ENCODE data around the gene GPR101. TPM values are rescaled to one million over a fixed set of nuclear protein-coding genes. Genes with fewer than 3 reads are reported as not detected.

The GPR101 gene
- total RNA-seq, 1 donor from 2014 or later = not detected

GRCh38 chrX:137031517-137032340 lies 2.1 kb downstream of the GPR101 start:
- Histone ChIP-seq H3K27me3 (ENCODE audit: insufficient read depth, low read length) (peaks cover 27% of the 10 kb centered on the region), H3K9ac (ENCODE audit: low read length) (peak overlapping the region; percentile 37), H3K4me2 (ENCODE audit: low read length) (peak overlapping the region; percentile 93), H2AFZ (ENCODE audit: low read depth, low read length) (peak overlapping the region; percentile 69), H3K9me3 (ENCODE audit: insufficient read depth, low read depth, low read length) (no peaks in the 10 kb centered on the region), H3K79me2 (ENCODE audit: insufficient read depth, low read length) (no peaks in the 10 kb centered on the region), H4K20me1 (ENCODE audit: insufficient read depth, low read length) (no peaks in the 10 kb centered on the region), H3K27ac (ENCODE audit: low read depth, low read length) (no peak overlapping the region), H3K4me3 (ENCODE audit: insufficient read depth, low read depth, low read length) (peak overlapping the region; percentile 61), H3K4me1 (ENCODE audit: insufficient read depth, low read length) (no peaks in the 10 kb centered on the region), H3K36me3 (ENCODE audit: insufficient read depth, low read length) (no peaks in the 10 kb centered on the region)
- FAIRE-seq (peak; percentile 63), DNase-seq (ENCODE audit: low read depth) (peak; percentile 8)
- TF ChIP-seq CTCF (IDR thresholded peaks at IDR 0.05; ENCODE audit: insufficient read depth, low read depth, low read length) (no peak), EZH2 (IDR thresholded peaks at IDR 0.05; ENCODE audit: insufficient read depth, low read length) (no peak)
- no peak overlapping the region for H3K27ac Mint-ChIP-seq (ENCODE audit: unreplicated experiment)
- no peaks in the 10 kb centered on the region for H3K36me3 Mint-ChIP-seq (ENCODE audit: low read depth, unreplicated experiment)
- peaks cover 35% of the 10 kb centered on the region for H3K27me3 Mint-ChIP-seq (ENCODE audit: low read depth, unreplicated experiment)
- no peak overlapping the region for H3K4me3 Mint-ChIP-seq (ENCODE audit: unreplicated experiment)
- H3K9me3 Mint-ChIP-seq (ENCODE audit: unreplicated experiment) = peaks cover 4% of the 10 kb centered on the region
- H3K4me1 Mint-ChIP-seq (ENCODE audit: low read depth, unreplicated experiment) = no peaks in the 10 kb centered on the region

DNA sequence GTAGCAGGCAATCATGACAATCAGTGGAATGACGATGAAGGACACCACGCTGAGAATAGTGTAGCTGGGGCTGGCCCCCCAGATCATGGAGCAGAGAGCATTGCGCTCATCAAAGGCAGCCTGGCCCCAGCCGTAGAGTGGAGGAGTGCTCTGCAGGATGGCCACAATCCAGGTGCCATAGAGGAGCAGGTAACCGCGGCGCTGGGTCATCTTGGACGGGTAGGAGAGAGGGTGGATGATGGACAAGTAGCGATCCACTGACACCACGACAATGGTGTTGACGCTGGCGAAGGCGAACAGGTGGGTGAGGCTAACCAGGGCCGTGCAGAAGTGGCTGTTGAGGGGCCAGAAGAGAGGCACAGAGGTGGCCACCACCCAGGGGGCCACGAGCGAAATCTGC lies 2.8 kb downstream of the GPR101 start:
- DNase-seq (ENCODE audit: low read depth) (no peak), FAIRE-seq (no peak)
- H3K4me3 Mint-ChIP-seq (ENCODE audit: unreplicated experiment) = no peak overlapping the region
- no peaks in the 10 kb centered on the region for H3K36me3 ChIP-seq (ENCODE audit: insufficient read depth, low read length)
- H3K4me1 ChIP-seq (ENCODE audit: insufficient read depth, low read length) = no peaks in the 10 kb centered on the region
- no peak overlapping the region for H3K27ac Mint-ChIP-seq (ENCODE audit: unreplicated experiment)
- no peaks in the 10 kb centered on the region for H3K79me2 ChIP-seq (ENCODE audit: insufficient read depth, low read length)
- H3K4me2 ChIP-seq (ENCODE audit: low read length) = peak overlapping the region; percentile 93
- TF ChIP-seq EZH2 (IDR thresholded peaks at IDR 0.05; ENCODE audit: insufficient read depth, low read length) (no peak), CTCF (IDR thresholded peaks at IDR 0.05; ENCODE audit: insufficient read depth, low read depth, low read length) (no peak)
- no peak overlapping the region for H2AFZ ChIP-seq (ENCODE audit: low read depth, low read length)
- H3K27me3 ChIP-seq (ENCODE audit: insufficient read depth, low read length) = peaks cover 27% of the 10 kb centered on the region
- H3K9me3 ChIP-seq (ENCODE audit: insufficient read depth, low read depth, low read length) = no peaks in the 10 kb centered on the region
- H4K20me1 ChIP-seq (ENCODE audit: insufficient read depth, low read length) = no peaks in the 10 kb centered on the region
- no peaks in the 10 kb centered on the region for H3K4me1 Mint-ChIP-seq (ENCODE audit: low read depth, unreplicated experiment)
- H3K9ac ChIP-seq (ENCODE audit: low read length) = no peak overlapping the region
- H3K27me3 Mint-ChIP-seq (ENCODE audit: low read depth, unreplicated experiment) = peaks cover 32% of the 10 kb centered on the region
- no peak overlapping the region for H3K4me3 ChIP-seq (ENCODE audit: insufficient read depth, low read depth, low read length)
- H3K9me3 Mint-ChIP-seq (ENCODE audit: unreplicated experiment) = peaks cover 4% of the 10 kb centered on the region
- no peak overlapping the region for H3K27ac ChIP-seq (ENCODE audit: low read depth, low read length)
- no peaks in the 10 kb centered on the region for H3K36me3 Mint-ChIP-seq (ENCODE audit: low read depth, unreplicated experiment)

- no peak overlapping the region for H2AFZ ChIP-seq (ENCODE audit: low read depth, low read length)
- Mint-ChIP-seq H3K4me1 (ENCODE audit: low read depth, unreplicated experiment) (no peaks in the 10 kb centered on the region), H3K27me3 (ENCODE audit: low read depth, unreplicated experiment) (peaks cover 16% of the 10 kb centered on the region), H3K36me3 (ENCODE audit: low read depth, unreplicated experiment) (no peaks in the 10 kb centered on the region), H3K27ac (ENCODE audit: unreplicated experiment) (no peak overlapping the region), H3K9me3 (ENCODE audit: unreplicated experiment) (peaks cover 4% of the 10 kb centered on the region), H3K4me3 (ENCODE audit: unreplicated experiment) (no peak overlapping the region)
- no peaks in the 10 kb centered on the region for H3K9me3 ChIP-seq (ENCODE audit: insufficient read depth, low read depth, low read length)
- no peaks in the 10 kb centered on the region for H3K4me1 ChIP-seq (ENCODE audit: insufficient read depth, low read length)
- no peaks in the 10 kb centered on the region for H3K79me2 ChIP-seq (ENCODE audit: insufficient read depth, low read length)
- no peak overlapping the region for H3K9ac ChIP-seq (ENCODE audit: low read length)
- no peaks in the 10 kb centered on the region for H3K36me3 ChIP-seq (ENCODE audit: insufficient read depth, low read length)
- H4K20me1 ChIP-seq (ENCODE audit: insufficient read depth, low read length) = no peaks in the 10 kb centered on the region
- no peak overlapping the region for H3K4me3 ChIP-seq (ENCODE audit: insufficient read depth, low read depth, low read length)
- DNase-seq (ENCODE audit: low read depth) (no peak), FAIRE-seq (peak; percentile 55)
- H3K27me3 ChIP-seq (ENCODE audit: insufficient read depth, low read length) = peaks cover 21% of the 10 kb centered on the region
- no peak overlapping the region for H3K4me2 ChIP-seq (ENCODE audit: low read length)
- no peak for TF ChIP-seq CTCF (IDR thresholded peaks at IDR 0.05; ENCODE audit: insufficient read depth, low read depth, low read length)
- no peak for TF ChIP-seq EZH2 (IDR thresholded peaks at IDR 0.05; ENCODE audit: insufficient read depth, low read length)
- H3K27ac ChIP-seq (ENCODE audit: low read depth, low read length) = no peak overlapping the region
Measured at GRCh38 chrX:137028699-137029098, 5.1 kb downstream of the GPR101 start.
